Motor neuron (in vitro differentiated cells): Measurements from ENCODE around the gene RAPGEF6. TPM values are rescaled to one million over a fixed set of nuclear protein-coding genes. Genes with fewer than 3 reads are reported as not detected.
A peak's percentile ranks its signal among the peaks of the same experiment; 100 is the strongest.
"Not testable (repeated sequence)": the region's sequence is repeated elsewhere in the genome, so short reads cannot be mapped to it uniquely, and the experiment has no call there.

ENCODE experiments used
- ATAC-seq, 8 experiments: fragments of 200-7000 bp; cut with Tn5 transposase; replicated peaks in 6 of 8; 2 replicates each; pipeline ENCODE4 v1.8.0; 2021; ENCODE audit warnings: mild to moderate bottlenecking in 8 of 8, moderate library complexity in 8 of 8
- H3K27ac ChIP-seq, 2 donors: fragments of 250-450 bp; sonication (Bioruptor Pico); 2 replicates each; pipeline ENCODE4 v1.9.0; 2021; ENCODE audit warnings: antibody characterized with exemption in 2 of 2, mild to moderate bottlenecking in 2 of 2, moderate library complexity in 1 of 2
- H3K4me1 ChIP-seq, 2 donors: fragments of 250-450 bp; sonication (Bioruptor Pico); replicated peaks in 1 of 2; 2 replicates each; pipeline ENCODE4 v1.6.1; 2021; ENCODE audit warnings: antibody characterized with exemption in 2 of 2, mild to moderate bottlenecking in 2 of 2, moderate library complexity in 1 of 2
- H3K4me3 ChIP-seq, 5 donors: fragments of 250-450 bp; sonication (Bioruptor Pico); 2 replicates each; pipeline ENCODE4 v1.9.0; 2021; ENCODE audit warnings: antibody characterized with exemption in 5 of 5, mild to moderate bottlenecking in 5 of 5, moderate library complexity in 4 of 5
- WGBS, 10 experiments: fragments of 450-650 bp; shearing (Covaris generic); methylation state at CpG; one replicate each; pipeline ENCODE4 v1.0.0; 2022; 5-methylcytosine and 5-hydroxymethylcytosine counted together
- in situ Hi-C, 9 experiments: fragments of 400-800 bp; cut with MboI; loops; one replicate each; pipeline ENCODE4 v1.15.0; 2021; ENCODE audit warnings: low sequenced_read_pairs in 9 of 9, low pct_unique_long_range_greater_than_20kb in 2 of 9; ENCODE audit not compliant: unreplicated experiment in 9 of 9
- total RNA-seq, 8 experiments: library from RNA; unstranded; fragments of 300-600 nt; gene quantifications; 2 replicates each; pipeline versions ENCODE4 v1.2.3 to v1.2.4, GENCODE V29; 2022

Gene RAPGEF6, protein sequence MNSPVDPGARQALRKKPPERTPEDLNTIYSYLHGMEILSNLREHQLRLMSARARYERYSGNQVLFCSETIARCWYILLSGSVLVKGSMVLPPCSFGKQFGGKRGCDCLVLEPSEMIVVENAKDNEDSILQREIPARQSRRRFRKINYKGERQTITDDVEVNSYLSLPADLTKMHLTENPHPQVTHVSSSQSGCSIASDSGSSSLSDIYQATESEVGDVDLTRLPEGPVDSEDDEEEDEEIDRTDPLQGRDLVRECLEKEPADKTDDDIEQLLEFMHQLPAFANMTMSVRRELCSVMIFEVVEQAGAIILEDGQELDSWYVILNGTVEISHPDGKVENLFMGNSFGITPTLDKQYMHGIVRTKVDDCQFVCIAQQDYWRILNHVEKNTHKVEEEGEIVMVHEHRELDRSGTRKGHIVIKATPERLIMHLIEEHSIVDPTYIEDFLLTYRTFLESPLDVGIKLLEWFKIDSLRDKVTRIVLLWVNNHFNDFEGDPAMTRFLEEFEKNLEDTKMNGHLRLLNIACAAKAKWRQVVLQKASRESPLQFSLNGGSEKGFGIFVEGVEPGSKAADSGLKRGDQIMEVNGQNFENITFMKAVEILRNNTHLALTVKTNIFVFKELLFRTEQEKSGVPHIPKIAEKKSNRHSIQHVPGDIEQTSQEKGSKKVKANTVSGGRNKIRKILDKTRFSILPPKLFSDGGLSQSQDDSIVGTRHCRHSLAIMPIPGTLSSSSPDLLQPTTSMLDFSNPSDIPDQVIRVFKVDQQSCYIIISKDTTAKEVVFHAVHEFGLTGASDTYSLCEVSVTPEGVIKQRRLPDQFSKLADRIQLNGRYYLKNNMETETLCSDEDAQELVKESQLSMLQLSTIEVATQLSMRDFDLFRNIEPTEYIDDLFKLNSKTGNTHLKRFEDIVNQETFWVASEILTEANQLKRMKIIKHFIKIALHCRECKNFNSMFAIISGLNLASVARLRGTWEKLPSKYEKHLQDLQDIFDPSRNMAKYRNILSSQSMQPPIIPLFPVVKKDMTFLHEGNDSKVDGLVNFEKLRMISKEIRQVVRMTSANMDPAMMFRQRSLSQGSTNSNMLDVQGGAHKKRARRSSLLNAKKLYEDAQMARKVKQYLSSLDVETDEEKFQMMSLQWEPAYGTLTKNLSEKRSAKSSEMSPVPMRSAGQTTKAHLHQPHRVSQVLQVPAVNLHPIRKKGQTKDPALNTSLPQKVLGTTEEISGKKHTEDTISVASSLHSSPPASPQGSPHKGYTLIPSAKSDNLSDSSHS (N-terminal part only)
- 10 to 100 TPM; 12.0 to 69.2 (median 29.8) TPM for total RNA-seq

- Histone ChIP-seq H3K27ac (peak within 1 kb of the TSS; percentile 89 to 92), H3K4me1 (peaks cover 14 to 26% of the 10 kb centered on the region in 2 donors), H3K4me3 (peak within 1 kb of the TSS; percentile 70 to 87 (median 74))
- ATAC-seq = peak; percentile 85 to 96 (median 92)
- WGBS, 10 experiments = 0 to 7% (median 0%) methylated on average over 3 to 17 of the region's 55 CpGs; no CpG with 5 or more reads in 1 of the 10 experiments
- in situ Hi-C loops = no loop called here
These were observed at the start of gene RAPGEF6 for GRCh38 chr5:131634996-131635683. Gene RAPGEF6, minus strand, starts transcription at chr5:131635229. Its CDS starts 199 bp downstream, at chr5:131635030.

GRCh38 chr5:131684595-131684994, 49.6 kb upstream of the RAPGEF6 start:
- no peak overlapping the region for H3K27ac ChIP-seq
- no peaks in the 10 kb centered on the region for H3K4me1 ChIP-seq
- ATAC-seq = no peak
- in situ Hi-C loops = no loop called here
- H3K4me3 ChIP-seq = no peak overlapping the region

GRCh38 chr5:131684051-131684450, 49.0 kb upstream of the RAPGEF6 start:
- in situ Hi-C loops = no loop called here
- no peaks in the 10 kb centered on the region for H3K4me1 ChIP-seq
- H3K4me3 ChIP-seq = no peak overlapping the region
- WGBS, 10 experiments = 44 to 100% (median 90%) methylated on average over 1 of the region's 1 CpG; no CpG with 5 or more reads in 2 of the 10 experiments
- ATAC-seq = no peak
- H3K27ac ChIP-seq = no peak overlapping the region

GRCh38 chr5:131682826-131683225, 47.8 kb upstream of the RAPGEF6 start:
- no peak for ATAC-seq
- WGBS, 10 experiments = 60 to 100% (median 97%) methylated on average over 1 to 2 of the region's 2 CpGs
- in situ Hi-C loops = no loop called here
- Histone ChIP-seq H3K27ac (no peak overlapping the region), H3K4me1 (no peaks in the 10 kb centered on the region), H3K4me3 (no peak overlapping the region)

- in situ Hi-C loops = no loop called here
- H3K4me3 ChIP-seq = no peak overlapping the region
- 86 to 100% (median 97%) methylated on average over 1 to 5 of the region's 5 CpGs for WGBS, 10 experiments
- no peak for ATAC-seq
- no peak overlapping the region for H3K27ac ChIP-seq
- no peaks in the 10 kb centered on the region for H3K4me1 ChIP-seq
These were observed 47.1 kb upstream of the RAPGEF6 start for GRCh38 chr5:131682175-131682574.

GRCh38 chr5:131679911-131680310, 44.9 kb upstream of the RAPGEF6 start:
- in situ Hi-C loops = no loop called here
- WGBS, 10 experiments = 20 to 100% (median 94%) methylated on average over 1 of the region's 1 CpG; no CpG with 5 or more reads in 6 of the 10 experiments
- ATAC-seq = peak; percentile 22 to 100 (median 62)

DNA sequence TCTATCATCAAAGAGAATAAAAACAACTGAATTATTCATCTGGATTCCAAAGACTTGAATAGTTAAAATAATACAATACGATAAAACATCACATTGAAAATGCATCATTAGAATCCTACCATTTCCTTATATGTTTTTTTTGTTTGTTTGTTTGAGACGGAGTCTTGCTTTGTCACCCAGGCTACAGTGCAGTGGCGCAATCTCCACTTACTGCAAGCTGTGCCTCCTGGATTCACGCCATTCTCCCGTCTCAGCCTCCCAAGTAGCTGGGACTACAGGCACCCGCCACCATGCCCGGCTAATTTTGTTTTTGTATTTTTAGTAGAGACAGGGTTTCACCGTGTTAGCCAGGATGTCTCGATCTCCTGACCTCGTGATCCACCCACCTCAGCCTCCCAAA, 43.2 kb upstream of the RAPGEF6 start:
- H3K4me1 ChIP-seq, H3K4me3 ChIP-seq, ATAC-seq, in situ Hi-C loops, H3K27ac ChIP-seq: not testable (repeated sequence)
- 95 to 100% (median 100%) methylated on average over 1 to 7 of the region's 10 CpGs; no CpG with 5 or more reads in 1 of the 10 experiments for WGBS, 10 experiments

More at GRCh38 chr5:131679911-131680310, 44.9 kb upstream of the RAPGEF6 start:
- Histone ChIP-seq H3K27ac (no peak overlapping the region), H3K4me1 (no peaks in the 10 kb centered on the region), H3K4me3 (no peak overlapping the region)

DNA sequence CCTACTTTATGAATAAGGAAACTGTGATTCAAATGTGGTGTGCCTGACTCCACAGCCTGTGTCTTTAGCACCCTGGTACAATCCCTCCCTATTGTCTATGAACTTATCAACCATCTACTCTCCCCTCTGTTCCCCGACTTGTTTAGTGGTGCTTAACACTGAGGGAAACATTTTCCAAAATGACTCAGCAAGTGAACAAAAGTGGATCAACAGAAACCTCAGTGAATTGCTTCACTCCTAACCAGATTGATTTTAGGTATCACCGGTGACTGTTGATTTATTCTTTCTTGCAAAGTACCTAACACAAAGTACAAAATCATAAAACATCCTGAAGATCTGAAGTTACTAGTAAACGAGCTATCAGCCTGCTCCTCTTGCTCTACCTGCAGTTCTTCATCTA, 42.1 kb upstream of the RAPGEF6 start:
- H3K27ac ChIP-seq = no peak overlapping the region
- ATAC-seq = no peak

GRCh38 chr5:131672776-131673175, 37.7 kb upstream of the RAPGEF6 start:
- Histone ChIP-seq H3K4me3 (no peak overlapping the region), H3K4me1 (no peaks in the 10 kb centered on the region), H3K27ac (no peak overlapping the region)
- ATAC-seq = peak in 2 of 8 experiments; percentile 7 to 21
- in situ Hi-C loops = no loop called here
- 31 to 100% (median 78%) methylated on average over 3 to 6 of the region's 6 CpGs for WGBS, 10 experiments

More for the DNA sequence above, 42.1 kb upstream of the RAPGEF6 start:
- Histone ChIP-seq H3K4me1 (no peaks in the 10 kb centered on the region), H3K4me3 (no peak overlapping the region)
- 85 to 100% (median 98%) methylated on average over 1 to 3 of the region's 3 CpGs; no CpG with 5 or more reads in 2 of the 10 experiments for WGBS, 10 experiments
- in situ Hi-C loops = no loop called here

GRCh38 chr5:131671994-131672655, 37.1 kb upstream of the RAPGEF6 start:
- WGBS, 10 experiments = 0 to 83% (median 59%) methylated on average over 1 to 2 of the region's 2 CpGs; no CpG with 5 or more reads in 3 of the 10 experiments
- peak; percentile 23 to 96 (median 76) for ATAC-seq
- in situ Hi-C loops = no loop called here
- Histone ChIP-seq H3K4me1 (no peaks in the 10 kb centered on the region), H3K27ac (no peak overlapping the region), H3K4me3 (no peak overlapping the region)

- Histone ChIP-seq H3K4me1 (no peaks in the 10 kb centered on the region), H3K4me3 (no peak overlapping the region), H3K27ac (no peak overlapping the region)
- in situ Hi-C loops = no loop called here
- ATAC-seq = peak in 1 of 8 experiments; percentile 7
These were observed 36.4 kb upstream of the RAPGEF6 start for GRCh38 chr5:131671409-131671808.

DNA sequence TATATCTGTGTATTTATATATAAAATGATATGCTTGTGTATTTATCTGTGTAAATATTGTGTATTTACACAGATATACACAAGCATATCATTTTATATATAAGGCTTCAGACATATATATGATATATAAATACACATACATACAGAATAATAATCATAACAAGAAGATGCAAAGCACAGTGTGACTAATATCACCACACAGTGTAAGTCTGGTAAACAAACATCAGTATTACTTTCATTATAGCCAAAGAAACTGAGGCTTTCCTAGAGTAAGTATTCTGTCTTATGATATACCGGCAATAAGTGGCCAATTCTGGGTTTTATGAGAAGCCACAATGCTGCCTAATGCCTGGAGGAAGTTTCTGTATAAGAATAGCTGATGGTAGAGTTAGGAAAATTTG, 29.9 kb upstream of the RAPGEF6 start:
- ATAC-seq = no peak
- in situ Hi-C loops = no loop called here
- Histone ChIP-seq H3K27ac (no peak overlapping the region), H3K4me3 (no peak overlapping the region), H3K4me1 (no peaks in the 10 kb centered on the region)
- 80 to 100% (median 100%) methylated on average over 1 of the region's 1 CpG; no CpG with 5 or more reads in 3 of the 10 experiments for WGBS, 10 experiments
